Panc1 (cell line): ENCODE results near the gene MYBPH. TPM values are rescaled to one million over a fixed set of nuclear protein-coding genes. Genes with fewer than 3 reads are reported as not detected.
A peak's percentile ranks its signal among the peaks of the same experiment; 100 is the strongest.

Experiments
- ATAC-seq: fragments of 200-7000 bp; cut with Tn5 transposase; 2 replicates; pipeline ENCODE4 v1.9.1; 2020; ENCODE audit warnings: mild to moderate bottlenecking, moderate library complexity
- BruUV-seq: library from RNA; stranded (reverse); fragments of 400-500 nt; replicated peaks from 2 replicates; lab custom pipeline; 2021; lab: Mats Ljungman, UMichigan
- CTCF ChIA-PET: fragments of 300-600 bp; sonication (Branson Sonifier 250); formaldehyde crosslinking; loops from one replicate; lab custom pipeline; 2022; ENCODE audit warnings: antibody characterized with exemption; lab: Charles Lee
- POLR2A ChIA-PET: fragments of 300-600 bp; sonication (Branson Sonifier 250); formaldehyde crosslinking; loops from one replicate; lab custom pipeline; 2022; ENCODE audit warnings: antibody characterized with exemption; lab: Charles Lee
- DNase-seq: peaks from one replicate; pipeline ENCODE4 v3.0.0-alpha.2; 2010; ENCODE audit warnings: low read depth, low spot score
- H3K27ac ChIP-seq: 2 replicates; pipeline ENCODE4 v1.5.1; 2011; ENCODE audit warnings: mild to moderate bottlenecking, low read length, inconsistent platforms
- H3K27me3 ChIP-seq: fragments of 200-500 bp; sonication (Bioruptor generic); 2 replicates; pipeline ENCODE4 v1.6.0; 2014; ENCODE audit warnings: low read length, inconsistent platforms; ENCODE audit not compliant: control insufficient read depth, insufficient read depth
- H3K36me3 ChIP-seq: fragments of 200-500 bp; sonication (Bioruptor generic); 2 replicates; pipeline ENCODE4 v1.5.1; 2014; ENCODE audit warnings: inconsistent platforms, mild to moderate bottlenecking, low read length, moderate library complexity; ENCODE audit not compliant: control insufficient read depth, insufficient read depth
- H3K4me1 ChIP-seq: 2 replicates; pipeline ENCODE4 v1.5.1; 2011; ENCODE audit warnings: inconsistent platforms, mild to moderate bottlenecking, low read length, moderate library complexity; ENCODE audit not compliant: control insufficient read depth, insufficient read depth
- H3K4me3 ChIP-seq, 2 experiments: 2 replicates each; pipeline ENCODE4 v1.5.1; 2011 to 2012; ENCODE audit warnings: low read depth in 2 of 2, low read length in 2 of 2, mild to moderate bottlenecking in 2 of 2, inconsistent platforms in 1 of 2, moderate library complexity in 1 of 2
- H3K9me3 ChIP-seq: fragments of 200-500 bp; sonication (Bioruptor generic); 2 replicates; pipeline ENCODE4 v1.5.1; 2014; ENCODE audit warnings: low read depth, mild to moderate bottlenecking, inconsistent platforms, low read length, moderate library complexity; ENCODE audit not compliant: control insufficient read depth, insufficient read depth
- CTCF ChIP-seq: fragments of 450-650 bp; IDR thresholded peaks from 2 replicates; pipeline ENCODE4 v1.5.1; 2017; ENCODE audit warnings: mild to moderate bottlenecking
- POLR2AphosphoS5 ChIP-seq: IDR thresholded peaks from 2 replicates; pipeline ENCODE4 v1.6.1; 2012; ENCODE audit warnings: mild to moderate bottlenecking, low read depth, low read length, moderate library complexity
- REST ChIP-seq, 2 experiments: IDR thresholded peaks; 2 replicates each; pipeline ENCODE4 v1.6.1; 2011 to 2012; ENCODE audit warnings: low read depth in 2 of 2, control low read depth in 1 of 2, low read length in 1 of 2, mild to moderate bottlenecking in 1 of 2, moderate library complexity in 1 of 2; ENCODE audit not compliant: insufficient read depth in 1 of 2
- SIN3A ChIP-seq: IDR thresholded peaks from 2 replicates; pipeline ENCODE4 v1.6.1; 2012; ENCODE audit warnings: low read depth, mild to moderate bottlenecking, low read length, moderate library complexity, borderline replicate concordance; ENCODE audit not compliant: insufficient read depth
- TCF7L2 ChIP-seq: IDR thresholded peaks from 2 replicates; pipeline ENCODE4 v1.6.1; 2011; ENCODE audit warnings: mild to moderate bottlenecking, low read depth, low read length, inconsistent platforms
- in situ Hi-C: cut with HindIII; loops from 2 replicates; pipeline ENCODE4 v1.10.0; 2016; ENCODE audit warnings: low sequenced_read_pairs, low pct_unique_long_range_greater_than_20kb
- intact Hi-C: fragments of 100-400 bp; cut with micrococcal nuclease; formaldehyde crosslinking; loops from one replicate; pipeline ENCODE4 v1.10.0; 2022; ENCODE audit not compliant: unreplicated experiment
- total RNA-seq: library from RNA; stranded (reverse); gene quantifications from one replicate; pipeline ENCODE4 v1.2.1, GENCODE V29; 2021; ENCODE audit not compliant: unreplicated experiment

MYBPH gene
- total RNA-seq, 1 experiment from 2014 or later: not detected

- no TSS peak for BruUV-seq
- ATAC-seq (peak; percentile 23; the same call in 1 of the 2 replicates), DNase-seq (no peak)
- Histone ChIP-seq H3K4me3 (no peak overlapping the region), H3K27me3 (no peaks in the 10 kb centered on the region), H3K36me3 (no peaks in the 10 kb centered on the region), H3K4me1 (peaks cover 47% of the 10 kb centered on the region), H3K27ac (peak overlapping the region; percentile 75), H3K9me3 (no peaks in the 10 kb centered on the region)
- intact Hi-C loops: no loop called here
- CTCF ChIA-PET: interaction anchor here (1.2 to 1.4 kb wide), 2 partner anchors 25 to 35 kb away, joined by 3 to 9 read pairs; partner anchors contain the start of gene ADORA1
- POLR2A ChIA-PET: no interaction called here
- TF ChIP-seq CTCF (no peak), SIN3A (no peak), POLR2AphosphoS5 (no peak), REST (IDR thresholded peaks at IDR 0.05; ENCODE audit: insufficient read depth in 1 of 2, low read depth in 2 of 2, low read length in 1 of 2) (no peak), TCF7L2 (no peak)
- in situ Hi-C loops: no loop called here
These were observed 22.3 kb downstream of the MYBPH start for GRCh38 chr1:203153051-203153988.

GRCh38 chr1:203152158-203153034, 23.2 kb downstream of the MYBPH start:
- no peak for DNase-seq

More at GRCh38 chr1:203152158-203153034, 23.2 kb downstream of the MYBPH start:
- H3K27me3 ChIP-seq: no peaks in the 10 kb centered on the region
- in situ Hi-C loops (no loop called here), intact Hi-C loops (no loop called here)
- peak overlapping the region; percentile 75 for H3K27ac ChIP-seq
- ChIA-PET POLR2A (no interaction called here), CTCF (interaction anchor here (1.4 kb wide), 1 partner anchor 35 kb away, joined by 9 read pairs; no protein-coding TSS in a partner anchor)
- no TSS peak for BruUV-seq
- H3K4me1 ChIP-seq: peaks cover 47% of the 10 kb centered on the region
- H3K36me3 ChIP-seq: no peaks in the 10 kb centered on the region
- TF ChIP-seq CTCF (no peak), TCF7L2 (no peak), SIN3A (no peak), REST (IDR thresholded peaks at IDR 0.05; ENCODE audit: insufficient read depth in 1 of 2, low read depth in 2 of 2, low read length in 1 of 2) (no peak), POLR2AphosphoS5 (no peak)
- peak; percentile 75; the same call in 1 of the 2 replicates for ATAC-seq
- H3K4me3 ChIP-seq: no peak overlapping the region
- H3K9me3 ChIP-seq: no peaks in the 10 kb centered on the region
